Mesenchymal stem cell (in vitro differentiated cells and primary cell): ENCODE data around the gene PTX3.

ENCODE experiments used
- DNase-seq: peaks from one replicate; pipeline ENCODE4 v3.0.0-alpha.2; 2013
- H2AFZ ChIP-seq: one replicate; pipeline ENCODE4 v1.6.1; 2013; ENCODE audit warnings: low read depth, mild to moderate bottlenecking, control low read depth, inconsistent platforms, low read length, moderate library complexity
- H2AK5ac ChIP-seq: 2 replicates; pipeline ENCODE4 v1.6.1; 2013; ENCODE audit warnings: low read length, moderate library complexity, mild to moderate bottlenecking, inconsistent platforms; ENCODE audit not compliant: severe bottlenecking
- H2BK120ac ChIP-seq: one replicate; pipeline ENCODE4 v1.6.1; 2013; ENCODE audit warnings: low read depth, mild to moderate bottlenecking, inconsistent platforms, low read length, moderate library complexity
- H2BK12ac ChIP-seq, 2 experiments: one replicate each; pipeline ENCODE4 v1.6.1; 2013; ENCODE audit warnings: inconsistent platforms in 2 of 2, low read length in 2 of 2, mild to moderate bottlenecking in 2 of 2, moderate library complexity in 2 of 2, control low read depth in 1 of 2
- H2BK15ac ChIP-seq: one replicate; pipeline ENCODE4 v1.6.1; 2013; ENCODE audit warnings: mild to moderate bottlenecking, low read depth, inconsistent platforms; ENCODE audit not compliant: poor library complexity, severe bottlenecking
- H2BK5ac ChIP-seq: 2 replicates; pipeline ENCODE4 v1.6.1; 2013; ENCODE audit warnings: low read depth, mild to moderate bottlenecking, low read length, control low read depth, inconsistent platforms; ENCODE audit not compliant: poor library complexity, severe bottlenecking
- H3K14ac ChIP-seq, 2 experiments: one replicate each; pipeline ENCODE4 v1.6.1; 2013; ENCODE audit warnings: inconsistent platforms in 2 of 2, low read length in 2 of 2, control low read depth in 1 of 2, mild to moderate bottlenecking in 1 of 2, moderate library complexity in 1 of 2
- H3K18ac ChIP-seq, 2 experiments: one replicate each; pipeline ENCODE4 v1.6.1; 2013; ENCODE audit warnings: inconsistent platforms in 2 of 2, low read length in 2 of 2, control low read depth in 1 of 2, low read depth in 1 of 2, mild to moderate bottlenecking in 1 of 2
- H3K23ac ChIP-seq, 2 experiments: one replicate each; pipeline ENCODE4 v1.6.1; 2013; ENCODE audit warnings: inconsistent platforms in 2 of 2, low read length in 2 of 2, mild to moderate bottlenecking in 2 of 2, moderate library complexity in 2 of 2, control low read depth in 1 of 2
- H3K27ac ChIP-seq: 2 replicates; pipeline ENCODE4 v1.5.1; 2013; ENCODE audit warnings: mild to moderate bottlenecking, moderate library complexity, low read length, control low read depth, inconsistent platforms; ENCODE audit not compliant: poor library complexity, severe bottlenecking
- H3K27me3 ChIP-seq, 2 experiments: 2 replicates each; pipeline versions ENCODE4 v1.6.1 to v1.7.0; 2013; ENCODE audit warnings: low read length in 2 of 2, mild to moderate bottlenecking in 2 of 2, moderate library complexity in 2 of 2, control low read depth in 1 of 2, inconsistent platforms in 1 of 2; ENCODE audit not compliant: control insufficient read depth in 1 of 2, insufficient read depth in 1 of 2
- H3K36me3 ChIP-seq, 2 experiments: 2 replicates each; pipeline versions ENCODE4 v1.6.1 to v1.7.0; 2013; ENCODE audit warnings: low read length in 2 of 2, control low read depth in 1 of 2, inconsistent platforms in 1 of 2, low read depth in 1 of 2, mild to moderate bottlenecking in 1 of 2; ENCODE audit not compliant: insufficient read depth in 2 of 2, control insufficient read depth in 1 of 2
- H3K4ac ChIP-seq, 2 experiments: one replicate each; pipeline ENCODE4 v1.6.1; 2013; ENCODE audit warnings: inconsistent platforms in 2 of 2, low read length in 2 of 2, mild to moderate bottlenecking in 2 of 2, moderate library complexity in 2 of 2, control low read depth in 1 of 2, low read depth in 1 of 2
- H3K4me1 ChIP-seq: 2 replicates; pipeline ENCODE4 v1.6.1; 2013; ENCODE audit warnings: low read depth, low read length, control low read depth; ENCODE audit not compliant: control insufficient read depth, insufficient read depth
- H3K4me2 ChIP-seq: 2 replicates; pipeline ENCODE4 v1.6.1; 2013; ENCODE audit warnings: low read length, mild to moderate bottlenecking, inconsistent platforms; ENCODE audit not compliant: poor library complexity, severe bottlenecking
- H3K4me3 ChIP-seq, 2 experiments: 2 replicates each; pipeline versions ENCODE4 v1.5.1 to v1.7.0; 2013; ENCODE audit warnings: low read length in 2 of 2, mild to moderate bottlenecking in 2 of 2, control low read depth in 1 of 2, low read depth in 1 of 2; ENCODE audit not compliant: insufficient read depth in 1 of 2
- H3K79me1 ChIP-seq: replicated peaks from 2 replicates; pipeline ENCODE4 v1.6.1; 2013; ENCODE audit warnings: mild to moderate bottlenecking, control low read depth, low read length, inconsistent platforms; ENCODE audit not compliant: poor library complexity, severe bottlenecking
- H3K9ac ChIP-seq: 2 replicates; pipeline ENCODE4 v1.7.0; 2013; ENCODE audit warnings: mild to moderate bottlenecking, low read length, moderate library complexity
- H3K9me3 ChIP-seq: 2 replicates; pipeline ENCODE4 v1.7.0; 2013; ENCODE audit warnings: mild to moderate bottlenecking, low read length; ENCODE audit not compliant: control insufficient read depth
- H4K8ac ChIP-seq: one replicate; pipeline ENCODE4 v1.6.1; 2013; ENCODE audit warnings: inconsistent platforms, mild to moderate bottlenecking, low read length, moderate library complexity
- H4K91ac ChIP-seq: one replicate; pipeline ENCODE4 v1.6.1; 2013; ENCODE audit warnings: mild to moderate bottlenecking, low read length, inconsistent platforms
- WGBS: methylation state at CpG from one replicate; pipeline ENCODE4 v1.1.7; 2013; ENCODE audit warnings: mixed read lengths; 5-methylcytosine and 5-hydroxymethylcytosine counted together

The PTX3 gene

DNA sequence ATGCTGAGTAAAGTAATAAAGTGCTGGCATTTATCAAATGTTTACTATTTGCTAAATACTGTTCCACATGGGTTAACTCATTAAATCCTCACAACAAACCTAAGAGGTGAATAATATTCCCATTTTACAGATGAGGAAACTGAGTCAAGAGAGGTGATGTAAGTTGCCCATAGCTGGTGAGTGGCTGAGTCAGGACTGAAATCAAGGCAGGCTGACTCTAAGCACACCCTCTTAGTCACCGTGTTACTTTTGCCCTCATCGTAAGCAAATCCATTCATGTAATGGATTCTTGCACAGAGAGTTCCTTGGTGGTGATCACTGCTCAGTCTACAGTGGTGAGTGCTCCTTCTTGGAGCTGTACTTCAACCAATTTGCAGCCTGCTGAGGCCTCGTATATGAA lies 28.9 kb upstream of the PTX3 start:
- H3K4me3 ChIP-seq: no peak overlapping the region
- no peak overlapping the region for H3K14ac ChIP-seq
- H3K23ac ChIP-seq: no peak overlapping the region
- H2AFZ ChIP-seq: no peak overlapping the region
- H3K9ac ChIP-seq: no peak overlapping the region
- H2BK12ac ChIP-seq: no peak overlapping the region
- no peak overlapping the region for H2BK5ac ChIP-seq
- no peaks in the 10 kb centered on the region for H3K4me1 ChIP-seq
- no peak overlapping the region for H3K27ac ChIP-seq
- no peak for DNase-seq
- H3K4me2 ChIP-seq: no peak overlapping the region
- H2BK15ac ChIP-seq: no peak overlapping the region
- no peak overlapping the region for H2BK120ac ChIP-seq
- H3K79me1 ChIP-seq: no peaks in the 10 kb centered on the region
- H3K18ac ChIP-seq: no peak overlapping the region
- 79% methylated on average over 3 of the region's 3 CpGs for WGBS
- H3K9me3 ChIP-seq: no peaks in the 10 kb centered on the region
- H3K4ac ChIP-seq: no peak overlapping the region
- H4K8ac ChIP-seq: no peak overlapping the region
- no peak overlapping the region for H2AK5ac ChIP-seq
- no peaks in the 10 kb centered on the region for H3K27me3 ChIP-seq
- peaks cover 0 to 5% of the 10 kb centered on the region in 2 experiments for H3K36me3 ChIP-seq
- H4K91ac ChIP-seq: no peak overlapping the region

DNA sequence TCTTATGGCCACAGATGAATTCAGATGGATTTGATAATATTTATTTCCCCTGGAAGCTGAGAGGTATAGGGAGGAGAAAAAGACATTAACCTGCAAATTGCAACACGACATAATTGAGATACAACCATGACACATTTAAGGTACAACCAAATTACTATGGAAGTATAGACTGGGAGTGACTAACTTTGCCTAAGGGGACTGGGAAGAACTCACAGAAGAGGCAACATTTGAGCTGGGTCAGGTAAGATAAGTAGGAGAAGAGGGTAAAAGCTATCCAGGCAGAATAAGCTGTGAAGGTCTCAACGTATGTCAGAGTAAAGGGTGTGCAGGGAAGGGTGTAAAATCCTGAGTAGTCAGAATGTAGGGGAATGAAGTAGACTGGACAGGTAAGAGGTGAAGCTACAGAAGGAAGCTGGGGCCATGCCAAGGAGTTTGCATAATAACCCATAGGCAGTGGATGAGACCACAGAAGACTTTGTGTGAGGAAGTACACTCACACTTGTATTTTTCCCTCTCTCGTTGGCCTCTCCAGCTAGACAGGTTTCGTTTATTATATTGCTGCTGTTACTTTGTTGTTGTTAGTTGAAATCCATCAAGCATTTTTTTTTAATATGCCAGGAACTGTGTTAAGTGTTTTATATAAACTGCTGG lies 28.0 kb upstream of the PTX3 start:
- no peak overlapping the region for H2AFZ ChIP-seq
- 96% methylated on average over 3 of the region's 4 CpGs for WGBS
- H3K14ac ChIP-seq: no peak overlapping the region
- H3K27me3 ChIP-seq: no peaks in the 10 kb centered on the region
- H3K9ac ChIP-seq: no peak overlapping the region
- no peak overlapping the region for H2BK120ac ChIP-seq
- no peak overlapping the region for H3K23ac ChIP-seq
- H3K79me1 ChIP-seq: no peaks in the 10 kb centered on the region
- H3K4me2 ChIP-seq: no peak overlapping the region
- no peak overlapping the region for H4K8ac ChIP-seq
- H2AK5ac ChIP-seq: no peak overlapping the region
- no peaks in the 10 kb centered on the region for H3K9me3 ChIP-seq
- H3K4me3 ChIP-seq: no peak overlapping the region
- H3K18ac ChIP-seq: no peak overlapping the region
- peaks cover 0 to 5% of the 10 kb centered on the region in 2 experiments for H3K36me3 ChIP-seq
- no peaks in the 10 kb centered on the region for H3K4me1 ChIP-seq
- no peak overlapping the region for H3K27ac ChIP-seq
- no peak overlapping the region for H2BK12ac ChIP-seq
- H2BK5ac ChIP-seq: no peak overlapping the region
- H2BK15ac ChIP-seq: no peak overlapping the region
- no peak overlapping the region for H3K4ac ChIP-seq
- DNase-seq: no peak
- no peak overlapping the region for H4K91ac ChIP-seq

DNA sequence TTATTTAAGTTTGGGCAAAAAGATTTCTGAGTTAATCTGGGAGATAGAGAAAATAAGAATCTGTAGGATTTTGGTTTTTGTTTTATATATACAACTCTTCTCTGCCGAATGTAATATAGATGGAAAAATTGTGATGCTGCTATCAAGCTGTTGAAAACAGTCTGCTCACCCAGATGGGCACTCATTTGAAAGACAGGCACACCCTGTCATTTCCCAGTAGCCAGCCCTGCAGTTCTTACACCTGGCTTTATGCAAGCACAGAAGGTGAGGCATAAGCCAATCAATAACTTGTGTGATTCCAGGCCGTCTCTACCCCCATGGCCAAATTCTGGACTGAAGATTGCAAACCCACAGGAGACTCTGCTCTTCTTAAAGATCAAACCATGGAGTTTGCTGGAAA lies 27.1 kb upstream of the PTX3 start:
- Histone ChIP-seq H3K4me3 (no peak overlapping the region), H2BK5ac (no peak overlapping the region), H3K4ac (no peak overlapping the region), H4K8ac (no peak overlapping the region), H4K91ac (no peak overlapping the region), H3K14ac (no peak overlapping the region), H3K23ac (no peak overlapping the region), H3K27me3 (no peaks in the 10 kb centered on the region), H3K79me1 (no peaks in the 10 kb centered on the region), H2AFZ (no peak overlapping the region), H3K4me1 (no peaks in the 10 kb centered on the region), H2BK12ac (no peak overlapping the region), H2BK15ac (no peak overlapping the region), H3K27ac (no peak overlapping the region), H3K36me3 (peaks cover 0 to 5% of the 10 kb centered on the region in 2 experiments), H3K9ac (no peak overlapping the region), H2AK5ac (no peak overlapping the region), H3K4me2 (no peak overlapping the region), H3K18ac (no peak overlapping the region), H3K9me3 (no peaks in the 10 kb centered on the region), H2BK120ac (no peak overlapping the region)
- 100% methylated on average over 1 of the region's 2 CpGs for WGBS
- no peak for DNase-seq

DNA sequence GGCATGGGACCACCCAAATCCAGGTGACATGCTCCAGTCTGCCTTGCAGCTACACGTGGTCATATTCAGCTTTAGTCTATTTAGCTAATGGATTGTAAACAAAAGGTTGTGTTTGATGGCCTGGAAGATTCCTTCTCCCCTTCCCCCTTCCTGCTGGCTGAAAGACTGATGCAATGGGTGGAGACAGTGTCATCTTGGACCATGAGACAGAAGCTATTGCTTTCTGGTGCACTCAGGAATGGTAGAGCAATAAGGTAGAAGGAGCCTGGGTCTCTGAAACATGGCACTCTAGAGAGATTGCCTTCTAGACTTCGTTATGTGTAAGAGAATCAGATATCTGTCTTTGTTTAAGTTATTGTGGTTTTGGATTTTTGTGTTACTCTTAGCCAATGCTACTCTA lies 25.7 kb upstream of the PTX3 start:
- no peak for DNase-seq
- Histone ChIP-seq H3K9me3 (no peaks in the 10 kb centered on the region), H3K4me1 (no peaks in the 10 kb centered on the region), H2BK12ac (no peak overlapping the region), H4K8ac (no peak overlapping the region), H2BK5ac (no peak overlapping the region), H3K36me3 (peaks cover 0 to 5% of the 10 kb centered on the region in 2 experiments), H2AFZ (no peak overlapping the region), H3K14ac (no peak overlapping the region), H3K18ac (no peak overlapping the region), H3K9ac (no peak overlapping the region), H3K27me3 (no peaks in the 10 kb centered on the region), H2BK120ac (no peak overlapping the region), H3K4ac (no peak overlapping the region), H2AK5ac (no peak overlapping the region), H3K79me1 (no peaks in the 10 kb centered on the region), H4K91ac (no peak overlapping the region), H2BK15ac (no peak overlapping the region), H3K27ac (no peak overlapping the region), H3K23ac (no peak overlapping the region), H3K4me2 (no peak overlapping the region), H3K4me3 (no peak overlapping the region)
- 51% methylated on average over 2 of the region's 2 CpGs for WGBS
